ENCODE data around the gene PATJ.

DNA sequence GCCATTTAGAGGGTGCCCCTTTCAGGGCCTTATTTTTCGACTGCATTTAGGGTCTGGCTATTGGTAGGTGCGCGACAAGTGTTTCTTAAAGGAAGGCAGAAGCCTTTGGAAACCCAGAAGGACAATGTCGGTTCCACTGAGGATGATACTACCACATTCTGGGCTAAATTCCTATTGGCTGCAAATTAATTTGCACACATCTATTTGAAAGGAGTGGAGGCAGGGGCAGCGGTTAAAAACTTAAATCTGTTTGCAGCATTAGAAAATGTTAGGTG, 1.1 kb downstream of the PATJ start:
- TF ChIP-seq, protein P1, sequence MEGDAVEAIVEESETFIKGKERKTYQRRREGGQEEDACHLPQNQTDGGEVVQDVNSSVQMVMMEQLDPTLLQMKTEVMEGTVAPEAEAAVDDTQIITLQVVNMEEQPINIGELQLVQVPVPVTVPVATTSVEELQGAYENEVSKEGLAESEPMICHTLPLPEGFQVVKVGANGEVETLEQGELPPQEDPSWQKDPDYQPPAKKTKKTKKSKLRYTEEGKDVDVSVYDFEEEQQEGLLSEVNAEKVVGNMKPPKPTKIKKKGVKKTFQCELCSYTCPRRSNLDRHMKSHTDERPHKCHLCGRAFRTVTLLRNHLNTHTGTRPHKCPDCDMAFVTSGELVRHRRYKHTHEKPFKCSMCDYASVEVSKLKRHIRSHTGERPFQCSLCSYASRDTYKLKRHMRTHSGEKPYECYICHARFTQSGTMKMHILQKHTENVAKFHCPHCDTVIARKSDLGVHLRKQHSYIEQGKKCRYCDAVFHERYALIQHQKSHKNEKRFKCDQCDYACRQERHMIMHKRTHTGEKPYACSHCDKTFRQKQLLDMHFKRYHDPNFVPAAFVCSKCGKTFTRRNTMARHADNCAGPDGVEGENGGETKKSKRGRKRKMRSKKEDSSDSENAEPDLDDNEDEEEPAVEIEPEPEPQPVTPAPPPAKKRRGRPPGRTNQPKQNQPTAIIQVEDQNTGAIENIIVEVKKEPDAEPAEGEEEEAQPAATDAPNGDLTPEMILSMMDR (IDR thresholded peaks at IDR 0.05; ENCODE audit: poor library complexity) = no peak
- no peak for TF ChIP-seq EZH2phosphoT487 (IDR thresholded peaks at IDR 0.05; ENCODE audit: low read depth, severe bottlenecking, unreplicated experiment)
- no peak for TF ChIP-seq EZH2 (IDR thresholded peaks at IDR 0.05; ENCODE audit: borderline replicate concordance)

Measured in hepatocyte (in vitro differentiated cells).